SH-SY5Y (cell line): Measurements from ENCODE around the gene RASGEF1C.

Source experiments
- GATA2 ChIP-seq: IDR thresholded peaks from 2 replicates; pipeline ENCODE4 v1.6.1; 2011; ENCODE audit warnings: mild to moderate bottlenecking, low read depth, low read length
- GATA3 ChIP-seq: IDR thresholded peaks from 2 replicates; pipeline ENCODE4 v1.6.1; 2011; ENCODE audit warnings: low read depth, mild to moderate bottlenecking, low read length, moderate library complexity

Gene RASGEF1C

DNA sequence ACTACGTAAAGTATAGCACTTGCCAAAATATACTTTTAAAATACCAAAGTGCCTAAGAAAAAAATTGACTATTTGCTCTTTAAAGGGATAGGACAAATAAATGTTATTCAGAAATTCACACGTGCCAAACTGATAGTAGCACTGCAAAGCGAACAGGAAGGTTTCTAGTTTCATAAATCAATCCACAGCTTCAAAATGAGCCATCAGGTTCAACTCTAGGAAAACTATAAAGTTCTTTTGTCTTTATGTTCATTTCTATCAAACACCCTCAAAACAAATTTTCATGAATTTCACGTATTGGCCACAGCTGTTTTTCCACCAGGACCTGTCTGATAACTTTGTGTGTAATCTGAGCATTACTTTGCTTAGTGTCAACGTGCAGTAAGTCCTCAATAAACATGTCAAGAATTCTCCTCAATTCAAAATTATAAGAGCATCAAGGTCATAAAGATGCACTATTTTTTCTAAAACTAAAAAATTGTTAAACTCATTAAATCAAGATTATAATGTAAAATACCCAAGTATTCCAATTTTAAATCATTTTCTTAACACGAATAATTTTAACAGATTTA lies 140.4 kb downstream of the RASGEF1C start:
- TF ChIP-seq GATA3 (no peak), GATA2 (no peak)

DNA sequence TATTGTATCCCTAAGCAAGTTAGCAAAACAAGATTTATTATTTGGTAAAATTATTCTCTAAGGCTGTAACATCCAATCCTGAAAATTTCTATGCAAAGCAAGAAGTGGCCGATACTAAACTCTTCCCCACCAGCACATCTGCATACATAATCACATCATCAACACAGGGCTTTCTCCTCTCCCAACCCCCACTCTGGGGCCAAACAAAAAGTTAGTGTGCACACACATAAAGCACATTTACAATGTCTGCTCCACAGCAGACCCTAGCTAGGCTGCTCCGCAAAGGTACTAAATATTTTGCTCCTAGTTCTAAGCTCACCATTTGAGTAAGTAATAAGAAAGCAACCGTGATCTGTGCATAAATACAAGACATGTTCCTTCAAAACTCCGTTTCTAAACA lies 141.0 kb downstream of the RASGEF1C start:
- no peak for TF ChIP-seq GATA3
- no peak for TF ChIP-seq GATA2

GRCh38 chr5:180060192-180060591 lies 148.8 kb downstream of the RASGEF1C start:
- TF ChIP-seq GATA3 (no peak), GATA2 (no peak)

DNA sequence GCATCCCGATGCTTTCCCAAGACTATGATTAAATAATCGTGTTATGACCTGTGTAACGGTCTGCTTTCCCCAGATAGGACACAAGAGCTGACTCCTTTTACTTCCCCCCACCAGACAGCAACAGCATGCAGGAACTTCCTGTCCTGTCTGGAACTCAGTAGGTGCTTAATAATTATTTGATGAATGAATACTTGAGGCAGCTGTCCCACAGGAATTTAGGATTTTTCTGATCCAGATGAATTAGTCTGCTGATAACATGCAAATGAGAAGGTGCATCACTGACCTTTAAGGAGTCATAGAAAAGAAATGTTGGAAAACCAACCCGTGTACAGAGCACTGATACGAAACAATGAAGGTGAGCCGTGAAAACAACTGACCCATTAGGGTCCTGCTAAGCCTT lies 149.7 kb downstream of the RASGEF1C start:
- no peak for TF ChIP-seq GATA3
- TF ChIP-seq GATA2 = no peak

DNA sequence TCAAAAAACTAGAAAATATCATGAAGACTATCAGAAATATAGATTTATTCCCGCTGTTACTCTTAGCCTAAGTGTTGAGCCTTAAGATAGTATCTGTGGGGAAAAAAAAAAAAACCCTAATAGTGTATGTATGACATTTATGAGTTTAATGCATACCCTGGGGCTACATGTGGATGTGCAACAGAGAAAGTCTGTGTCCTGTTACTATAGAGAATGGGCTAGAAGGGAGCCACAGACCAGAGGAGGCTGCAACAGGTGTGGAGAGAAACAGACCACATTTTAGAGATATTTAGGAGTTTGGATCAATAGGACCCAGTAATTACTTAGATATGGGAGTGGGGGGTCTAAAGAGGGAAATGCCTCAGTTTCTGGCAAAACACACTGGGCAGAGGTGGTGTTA lies 152.9 kb downstream of the RASGEF1C start:
- no peak for TF ChIP-seq GATA2
- TF ChIP-seq GATA3 = no peak

DNA sequence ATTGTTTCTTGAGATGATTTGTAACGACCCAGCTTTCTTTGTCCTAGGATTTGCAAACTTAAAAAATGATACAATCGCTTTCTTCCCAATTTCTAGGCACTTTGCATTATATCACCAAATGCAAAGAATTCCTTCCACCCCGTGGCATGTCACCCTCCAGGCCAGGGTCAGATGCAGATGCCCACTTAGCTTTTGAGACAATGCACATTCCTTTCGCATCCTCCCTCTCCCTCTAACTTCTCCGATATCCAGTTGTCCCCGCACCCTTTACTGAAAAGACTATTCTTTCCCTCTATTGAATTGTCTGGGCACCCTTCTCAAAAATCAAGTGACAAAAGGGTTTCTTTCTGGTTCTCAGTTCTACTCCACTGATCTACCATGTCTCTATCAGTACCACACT lies 154.8 kb downstream of the RASGEF1C start:
- TF ChIP-seq GATA3 = no peak
- no peak for TF ChIP-seq GATA2

DNA sequence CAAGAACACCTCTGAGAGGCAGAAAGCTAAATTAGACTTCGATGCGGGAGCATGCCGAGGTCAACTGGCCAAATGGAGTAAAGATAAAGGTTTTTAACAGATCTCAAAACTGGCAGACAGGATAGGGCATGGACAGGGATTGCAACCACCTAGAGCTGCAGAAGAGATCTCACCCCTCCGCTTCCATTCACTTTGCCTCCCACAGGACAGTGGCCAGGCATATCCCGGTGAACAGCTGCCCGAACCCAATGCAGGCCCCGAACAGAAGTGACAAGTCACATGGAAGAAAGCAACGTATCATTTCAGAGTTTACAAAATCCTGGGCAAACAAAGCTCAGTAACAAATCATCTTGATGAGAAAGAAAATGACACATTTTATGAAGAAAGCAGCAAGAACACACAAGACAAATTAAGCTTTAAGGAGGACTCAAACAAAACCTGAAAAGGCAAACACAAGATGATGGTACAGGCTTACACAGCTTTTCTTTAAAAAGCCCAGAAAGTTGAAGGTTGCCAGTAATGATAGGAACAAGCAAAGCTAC lies 155.9 kb downstream of the RASGEF1C start:
- TF ChIP-seq GATA2 = no peak
- no peak for TF ChIP-seq GATA3

DNA sequence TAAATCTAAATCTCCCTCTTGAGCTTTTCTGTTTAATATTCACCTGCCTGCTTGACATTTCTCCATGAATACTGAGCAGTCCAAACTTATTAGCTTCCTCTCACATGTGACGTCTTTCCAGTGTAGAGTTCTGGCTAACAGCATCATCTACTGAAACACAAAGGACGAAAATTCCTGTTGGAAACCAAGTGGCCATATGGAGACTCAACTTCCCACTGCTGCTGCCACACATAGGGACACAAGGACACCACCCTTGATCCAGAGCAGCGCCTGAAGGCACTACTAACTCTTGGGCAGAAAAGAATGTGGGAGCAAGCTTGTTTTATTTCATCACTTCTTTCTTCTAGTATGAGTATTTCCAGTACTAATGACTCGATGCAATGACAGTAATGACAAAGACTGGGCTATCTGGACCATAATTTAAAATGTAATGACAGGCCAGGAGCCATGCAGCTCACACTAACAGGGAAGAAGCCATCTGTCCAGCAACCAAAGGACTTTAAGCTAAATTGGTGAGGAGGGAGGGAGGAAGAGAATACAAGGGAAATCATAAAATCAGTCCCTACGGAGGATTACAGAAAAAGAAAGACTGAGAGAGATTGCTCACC lies 156.7 kb downstream of the RASGEF1C start:
- TF ChIP-seq GATA2 (no peak), GATA3 (no peak)
